A549 (cell line): Measurements from ENCODE around the gene RELN.

Experiments used
- JUNB ChIP-seq: fragments of >200 bp; sonication (Bioruptor Twin); formaldehyde crosslinking; IDR thresholded peaks from 2 replicates; pipeline ENCODE4 v1.6.1; 2016
- RAD21 ChIP-seq, 2 experiments: fragments of >200 bp in 1 of 2; sonication (Bioruptor Twin) in 1 of 2; formaldehyde crosslinking in 1 of 2; IDR thresholded peaks in 1 of 2; conservative IDR thresholded peaks in 1 of 2; 2 replicates in 1 of 2; 3 replicates in 1 of 2; pipeline ENCODE4 v1.6.1; 2012 to 2018; ENCODE audit warnings: inconsistent platforms in 1 of 2
- TF ChIP-seq, protein P1 (sequence below): fragments of >200 bp; sonication (Bioruptor Twin); formaldehyde crosslinking; IDR thresholded peaks from 3 replicates; pipeline ENCODE4 v1.5.1; 2016

DNA sequence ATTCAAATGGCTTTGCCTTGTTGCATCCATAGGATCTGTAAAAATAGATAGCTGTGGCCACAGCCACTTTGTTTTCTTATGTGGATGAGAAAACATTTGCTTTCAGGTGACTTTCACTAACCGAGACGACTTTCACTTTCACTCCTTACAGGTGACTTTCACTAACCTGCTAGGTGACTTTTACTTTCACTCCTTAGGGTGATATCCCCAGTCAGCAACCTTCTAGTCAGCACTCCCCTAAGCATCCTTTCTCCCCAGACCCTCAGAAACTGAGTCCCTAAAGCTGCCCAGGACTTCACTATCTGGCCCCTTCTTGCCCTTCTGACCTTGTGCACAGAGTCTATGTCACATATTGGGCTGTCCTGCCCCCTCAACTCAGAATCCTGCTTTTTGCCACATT, 177.5 kb downstream of the RELN start:
- TF ChIP-seq, protein P1, sequence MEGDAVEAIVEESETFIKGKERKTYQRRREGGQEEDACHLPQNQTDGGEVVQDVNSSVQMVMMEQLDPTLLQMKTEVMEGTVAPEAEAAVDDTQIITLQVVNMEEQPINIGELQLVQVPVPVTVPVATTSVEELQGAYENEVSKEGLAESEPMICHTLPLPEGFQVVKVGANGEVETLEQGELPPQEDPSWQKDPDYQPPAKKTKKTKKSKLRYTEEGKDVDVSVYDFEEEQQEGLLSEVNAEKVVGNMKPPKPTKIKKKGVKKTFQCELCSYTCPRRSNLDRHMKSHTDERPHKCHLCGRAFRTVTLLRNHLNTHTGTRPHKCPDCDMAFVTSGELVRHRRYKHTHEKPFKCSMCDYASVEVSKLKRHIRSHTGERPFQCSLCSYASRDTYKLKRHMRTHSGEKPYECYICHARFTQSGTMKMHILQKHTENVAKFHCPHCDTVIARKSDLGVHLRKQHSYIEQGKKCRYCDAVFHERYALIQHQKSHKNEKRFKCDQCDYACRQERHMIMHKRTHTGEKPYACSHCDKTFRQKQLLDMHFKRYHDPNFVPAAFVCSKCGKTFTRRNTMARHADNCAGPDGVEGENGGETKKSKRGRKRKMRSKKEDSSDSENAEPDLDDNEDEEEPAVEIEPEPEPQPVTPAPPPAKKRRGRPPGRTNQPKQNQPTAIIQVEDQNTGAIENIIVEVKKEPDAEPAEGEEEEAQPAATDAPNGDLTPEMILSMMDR: no peak
- TF ChIP-seq RAD21 (conservative IDR thresholded peaks at IDR 0.05 in 1 of 2, IDR thresholded peaks at IDR 0.05 in 1 of 2): no peak
- TF ChIP-seq JUNB: no peak
